GM23338 (cell line): ENCODE measurements around the gene SLC6A3. TPM values are rescaled to one million over a fixed set of nuclear protein-coding genes. Genes with fewer than 3 reads are reported as not detected.

Experiments used
- ATAC-seq: fragments of 200-7000 bp; cut with Tn5 transposase; 3 replicates; pipeline ENCODE4 v1.9.1; 2020
- DNase-seq: peaks from one replicate; pipeline ENCODE4 v3.0.0-alpha.2; 2015; ENCODE audit warnings: low spot score
- H2AFZ ChIP-seq: fragments of 200-600 bp; sonication (generic); 2 replicates; pipeline ENCODE4 v1.8.0; 2016; ENCODE audit warnings: antibody characterized with exemption, mild to moderate bottlenecking, moderate library complexity
- H3F3A ChIP-seq: fragments of 200-600 bp; sonication (generic); replicated peaks from 2 replicates; pipeline ENCODE4 v1.8.0; 2017; ENCODE audit warnings: antibody characterized with exemption, mixed run types, low read depth
- H3K27ac ChIP-seq: fragments of 200-600 bp; sonication (generic); 2 replicates; pipeline ENCODE4 v1.6.1; 2016; ENCODE audit warnings: low read depth
- H3K27me3 ChIP-seq: fragments of 200-600 bp; sonication (generic); 2 replicates; pipeline ENCODE4 v1.8.0; 2016; ENCODE audit warnings: mild to moderate bottlenecking, mixed run types, moderate library complexity; ENCODE audit not compliant: insufficient read depth
- H3K36me3 ChIP-seq: fragments of 200-600 bp; sonication (generic); 2 replicates; pipeline ENCODE4 v1.8.0; 2016; ENCODE audit warnings: mild to moderate bottlenecking; ENCODE audit not compliant: insufficient read depth
- H3K4me1 ChIP-seq: fragments of 200-600 bp; sonication (generic); 2 replicates; pipeline ENCODE4 v1.8.0; 2016; ENCODE audit warnings: mild to moderate bottlenecking, moderate library complexity; ENCODE audit not compliant: insufficient read depth
- H3K4me2 ChIP-seq: fragments of 200-600 bp; sonication (generic); 2 replicates; pipeline ENCODE4 v1.7.1; 2017; ENCODE audit warnings: mixed run types
- H3K4me3 ChIP-seq: fragments of 200-600 bp; sonication (generic); 2 replicates; pipeline ENCODE4 v1.6.1; 2016; ENCODE audit warnings: mixed run types
- H3K79me2 ChIP-seq: fragments of 200-600 bp; sonication (generic); replicated peaks from 2 replicates; pipeline ENCODE4 v1.8.0; 2017; ENCODE audit warnings: mild to moderate bottlenecking; ENCODE audit not compliant: insufficient read depth
- H3K9me2 ChIP-seq: fragments of 200-600 bp; sonication (generic); 2 replicates; pipeline ENCODE4 v1.8.0; 2017; ENCODE audit not compliant: insufficient read depth
- H4K20me1 ChIP-seq: fragments of 200-600 bp; sonication (generic); replicated peaks from 2 replicates; pipeline ENCODE4 v1.8.0; 2017; ENCODE audit warnings: mild to moderate bottlenecking; ENCODE audit not compliant: insufficient read depth
- H3K27ac Mint-ChIP-seq: 2 replicates; pipeline ENCODE4 v1.8.0; 2020; ENCODE audit warnings: inconsistent platforms, mild to moderate bottlenecking, moderate library complexity, mixed read lengths
- H3K27me3 Mint-ChIP-seq: 3 replicates; pipeline ENCODE4 v1.8.0; 2022; ENCODE audit warnings: low read depth, mild to moderate bottlenecking, moderate library complexity, mixed read lengths, inconsistent platforms; ENCODE audit not compliant: insufficient read depth, poor library complexity
- H3K36me3 Mint-ChIP-seq: 3 replicates; pipeline ENCODE4 v1.8.0; 2021; ENCODE audit warnings: low read depth, mild to moderate bottlenecking, inconsistent platforms, moderate library complexity, mixed read lengths
- H3K4me1 Mint-ChIP-seq: 3 replicates; pipeline ENCODE4 v1.8.0; 2020; ENCODE audit warnings: mild to moderate bottlenecking, inconsistent platforms, mixed read lengths
- H3K4me3 Mint-ChIP-seq: 3 replicates; pipeline ENCODE4 v1.8.0; 2021; ENCODE audit warnings: moderate library complexity, mild to moderate bottlenecking, inconsistent platforms, mixed read lengths
- H3K9me3 Mint-ChIP-seq: 3 replicates; pipeline ENCODE4 v1.8.0; 2020; ENCODE audit warnings: moderate library complexity, mild to moderate bottlenecking, inconsistent platforms, mixed read lengths
- CREB1 ChIP-seq: fragments of 250-450 bp; sonication (Bioruptor Pico); IDR thresholded peaks from 2 replicates; pipeline ENCODE4 v1.5.0; 2020; ENCODE audit warnings: low read depth, mild to moderate bottlenecking, moderate library complexity
- CTCF ChIP-seq, 2 experiments: fragments of 200-600 bp in 1 of 2; sonication (generic) in 1 of 2; conservative IDR thresholded peaks; 2 replicates each; pipeline versions ENCODE4 v1.5.1 to v1.6.1; 2016 to 2017; ENCODE audit warnings: antibody characterized with exemption in 2 of 2, low read depth in 2 of 2, mild to moderate bottlenecking in 2 of 2, moderate library complexity in 1 of 2
- ETS1 ChIP-seq: IDR thresholded peaks from 2 replicates; pipeline ENCODE4 v1.6.1; 2016; ENCODE audit warnings: antibody characterized with exemption
- EZH2 ChIP-seq: fragments of 200-600 bp; sonication (generic); IDR thresholded peaks from one replicate; pipeline ENCODE4 v1.8.0; 2017; ENCODE audit warnings: antibody characterized with exemption, mild to moderate bottlenecking, low read depth; ENCODE audit not compliant: unreplicated experiment
- EZH2phosphoT487 ChIP-seq: fragments of 200-600 bp; sonication (generic); IDR thresholded peaks from one replicate; pipeline ENCODE4 v1.8.1; 2018; ENCODE audit warnings: antibody characterized with exemption; ENCODE audit not compliant: unreplicated experiment
- JUNB ChIP-seq: IDR thresholded peaks from one replicate; pipeline ENCODE4 v1.6.1; 2016; ENCODE audit warnings: antibody characterized with exemption; ENCODE audit not compliant: unreplicated experiment
- NANOG ChIP-seq: IDR thresholded peaks from 2 replicates; pipeline ENCODE4 v1.6.1; 2016; ENCODE audit warnings: antibody characterized with exemption, borderline replicate concordance
- POLR2AphosphoS5 ChIP-seq: IDR thresholded peaks from 2 replicates; pipeline ENCODE4 v1.6.1; 2016; ENCODE audit warnings: antibody characterized with exemption, low read depth
- REST ChIP-seq: IDR thresholded peaks from one replicate; pipeline ENCODE4 v1.6.1; 2018; ENCODE audit warnings: antibody characterized with exemption; ENCODE audit not compliant: unreplicated experiment
- STAT1 ChIP-seq: IDR thresholded peaks from one replicate; pipeline ENCODE4 v1.6.1; 2016; ENCODE audit warnings: antibody characterized with exemption; ENCODE audit not compliant: unreplicated experiment
- ZNF114 ChIP-seq: fragments of 250-450 bp; sonication (Bioruptor Pico); IDR thresholded peaks from 2 replicates; pipeline ENCODE4 v1.5.0; 2020; ENCODE audit warnings: mild to moderate bottlenecking, moderate library complexity
- ZNF331 ChIP-seq: fragments of 250-450 bp; sonication (Bioruptor Pico); IDR thresholded peaks from 2 replicates; pipeline ENCODE4 v1.5.0; 2020; ENCODE audit warnings: low read depth, mild to moderate bottlenecking, moderate library complexity
- ZNF462 ChIP-seq: fragments of 250-450 bp; sonication (Bioruptor Pico); IDR thresholded peaks from 2 replicates; pipeline ENCODE4 v1.5.0; 2020; ENCODE audit warnings: mild to moderate bottlenecking, moderate library complexity
- polyA plus RNA-seq: library from polyadenylated mRNA; unstranded; fragments of >200 nt; fragmentation: Nextera tagmentation; extraction: Ambion mirVana; gene quantifications from 2 replicates; pipeline ENCODE4 v1.2.1, GENCODE V29; 2016
- total RNA-seq: library from RNA; depleted of rRNA; stranded (reverse); fragments of >200 nt; shearing (Covaris generic); gene quantifications from 2 replicates; pipeline ENCODE4 v1.2.3, GENCODE V29; 2014

The SLC6A3 gene
- total and polyA plus RNA-seq, 2 experiments from 2014 or later, result 0.76 to 1.0 TPM

GRCh38 chr5:1429496-1429895, 15.7 kb downstream of the SLC6A3 start:
- Histone ChIP-seq H2AFZ (no peak overlapping the region), H3K27ac (no peak overlapping the region), H3K4me3 (no peak overlapping the region), H3F3A (no peaks in the 10 kb centered on the region), H3K27me3 (no peaks in the 10 kb centered on the region), H3K36me3 (no peaks in the 10 kb centered on the region), H3K9me2 (no peaks in the 10 kb centered on the region), H3K4me1 (no peaks in the 10 kb centered on the region), H3K4me2 (no peak overlapping the region), H3K79me2 (no peaks in the 10 kb centered on the region), H4K20me1 (no peaks in the 10 kb centered on the region)
- peaks cover 69% of the 10 kb centered on the region for H3K9me3 Mint-ChIP-seq
- H3K4me3 Mint-ChIP-seq, result no peak overlapping the region
- H3K4me1 Mint-ChIP-seq, result no peaks in the 10 kb centered on the region
- H3K36me3 Mint-ChIP-seq, result peaks cover 17% of the 10 kb centered on the region
- no peak for ATAC-seq
- TF ChIP-seq REST (no peak), JUNB (no peak), EZH2phosphoT487 (no peak), NANOG (no peak), CTCF (conservative IDR thresholded peaks at IDR 0.05; ENCODE audit: low read depth in 2 of 2) (no peak), EZH2 (no peak), CREB1 (no peak), ZNF114 (CRISPR knock-in tag) (no peak), POLR2AphosphoS5 (no peak), STAT1 (no peak), ZNF462 (CRISPR knock-in tag) (no peak), ETS1 (no peak), ZNF331 (CRISPR knock-in tag) (no peak)
- H3K27me3 Mint-ChIP-seq, result peaks cover 11% of the 10 kb centered on the region
- no peak for DNase-seq
- H3K27ac Mint-ChIP-seq, result no peak overlapping the region
